T-helper 22 cell (primary cell): ENCODE data around the gene BANK1.

Experiments
- DNase-seq: peaks from one replicate; pipeline ENCODE4 v3.0.0-alpha.2; 2020; ENCODE audit warnings: low read depth

The BANK1 gene

GRCh38 chr4:101961144-101961543 is 170.6 kb downstream of the BANK1 start:
- no peak for DNase-seq

GRCh38 chr4:101967697-101968346 is 177.3 kb downstream of the BANK1 start:
- DNase-seq = no peak

GRCh38 chr4:101968364-101968763 is 177.8 kb downstream of the BANK1 start:
- DNase-seq = no peak

- DNase-seq = no peak
These were observed 179.4 kb downstream of the BANK1 start for GRCh38 chr4:101969965-101970364.

GRCh38 chr4:101970547-101971155 is 180.1 kb downstream of the BANK1 start:
- no peak for DNase-seq

- no peak for DNase-seq
These were observed 182.3 kb downstream of the BANK1 start for GRCh38 chr4:101972791-101973190.

GRCh38 chr4:101973361-101973760 is 182.8 kb downstream of the BANK1 start:
- no peak for DNase-seq

GRCh38 chr4:101977076-101977475 is 186.5 kb downstream of the BANK1 start:
- no peak for DNase-seq

- no peak for DNase-seq
These were observed 191.2 kb downstream of the BANK1 start for GRCh38 chr4:101981756-101982155.

GRCh38 chr4:101983835-101984234 is 193.3 kb downstream of the BANK1 start:
- no peak for DNase-seq

- no peak for DNase-seq
These were observed 197.2 kb downstream of the BANK1 start for GRCh38 chr4:101987623-101988243.

GRCh38 chr4:101989551-101989950 is 199.0 kb downstream of the BANK1 start:
- DNase-seq = no peak

- no peak for DNase-seq
These were observed 201.9 kb downstream of the BANK1 start for GRCh38 chr4:101992446-101992845.

GRCh38 chr4:101993002-101993841 is 202.7 kb downstream of the BANK1 start:
- DNase-seq = no peak

GRCh38 chr4:101993842-101994775 is 203.6 kb downstream of the BANK1 start:
- DNase-seq = no peak

- no peak for DNase-seq
These were observed 217.5 kb downstream of the BANK1 start for GRCh38 chr4:102007959-102008425.

- DNase-seq = no peak
These were observed 218.2 kb downstream of the BANK1 start for GRCh38 chr4:102008711-102009110.

GRCh38 chr4:102022343-102022742 is 231.8 kb downstream of the BANK1 start:
- DNase-seq = no peak

- DNase-seq = no peak
These were observed 237.4 kb downstream of the BANK1 start for GRCh38 chr4:102027961-102028360.

- DNase-seq = no peak
These were observed 240.9 kb downstream of the BANK1 start for GRCh38 chr4:102031406-102031805.

GRCh38 chr4:102036016-102036415 is 245.5 kb downstream of the BANK1 start:
- no peak for DNase-seq
